ENCODE results near the gene TBCK. TPM values are rescaled to one million over a fixed set of nuclear protein-coding genes. Genes with fewer than 3 reads are reported as not detected.

TBCK gene
- total RNA-seq, 1 experiment from 2014 or later = 22.3 TPM

GRCh38 chr4:106240699-106241098 is 75.3 kb downstream of the TBCK start:
- Histone ChIP-seq H3K9me2 (ENCODE audit: insufficient read depth) (no peaks in the 10 kb centered on the region), H3K27ac (ENCODE audit: low read depth, low read length) (no peak overlapping the region), H3K9me3 (ENCODE audit: control insufficient read depth in 1 of 2, insufficient read depth in 1 of 2, low read depth in 1 of 2, low read length in 2 of 2) (no peaks in the 10 kb centered on the region), H2AFZ (ENCODE audit: low read depth, low read length, poor library complexity, severe bottlenecking) (no peak overlapping the region), H3K27me3 (ENCODE audit: insufficient read depth, low read length) (no peaks in the 10 kb centered on the region), H3K36me3 (ENCODE audit: control insufficient read depth in 1 of 2, insufficient read depth in 2 of 2, low read length in 2 of 2) (no peaks in the 10 kb centered on the region), H3K4me1 (ENCODE audit: control insufficient read depth in 1 of 2, insufficient read depth in 2 of 2, low read length in 2 of 2) (no peaks in the 10 kb centered on the region), H3K79me2 (ENCODE audit: insufficient read depth, low read length) (no peaks in the 10 kb centered on the region), H3K4me3 (replicated peaks in 1 of 2; ENCODE audit: low read depth in 1 of 2, low read length in 2 of 2) (no peak overlapping the region), H3K9ac (ENCODE audit: low read length) (no peak overlapping the region), H3K4me2 (ENCODE audit: low read length) (no peak overlapping the region), H4K20me1 (ENCODE audit: insufficient read depth) (no peaks in the 10 kb centered on the region)
- intact Hi-C loops (cut with micrococcal nuclease) = no loop called here
- ChIA-PET RAD21 (ENCODE audit: low non-redundant PET in 1 of 2, low total read pairs in 2 of 2, uncharacterized antibody in 2 of 2, unreplicated experiment in 2 of 2) (no interaction called here), CTCF (interaction anchor here (1.2 kb wide), 1 partner anchor 25 kb away, joined by 4 read pairs; no protein-coding TSS in a partner anchor), POLR2A (no interaction called here)
- no peak for TF ChIP-seq ZFX (IDR thresholded peaks at IDR 0.05)
- TF ChIP-seq CTCF (IDR thresholded peaks at IDR 0.05 in 2 of 3, conservative IDR thresholded peaks at IDR 0.05 in 1 of 3; ENCODE audit: borderline replicate concordance in 1 of 3, insufficient read depth in 1 of 3, low read depth in 2 of 3, low read length in 2 of 3) = no peak
- no peak for TF ChIP-seq EZH2phosphoT487 (IDR thresholded peaks at IDR 0.05; ENCODE audit: borderline replicate concordance)
- no peak for TF ChIP-seq POLR2A (IDR thresholded peaks at IDR 0.05; ENCODE audit: borderline replicate concordance, extremely low read depth, insufficient read depth, insufficient read length)
- TF ChIP-seq SRF (IDR thresholded peaks at IDR 0.05; ENCODE audit: low read depth) = no peak
- no peak for DNase-seq (ENCODE audit: low read depth, low spot score)
- ATAC-seq = no peak
- no TSS peak for BruUV-seq (replicated peaks)

GRCh38 chr4:106238820-106239420 is 77.1 kb downstream of the TBCK start:
- Histone ChIP-seq H4K20me1 (ENCODE audit: insufficient read depth) (no peaks in the 10 kb centered on the region), H3K9me2 (ENCODE audit: insufficient read depth) (no peaks in the 10 kb centered on the region), H3K9ac (ENCODE audit: low read length) (no peak overlapping the region), H3K4me2 (ENCODE audit: low read length) (no peak overlapping the region), H2AFZ (ENCODE audit: low read depth, low read length, poor library complexity, severe bottlenecking) (no peak overlapping the region), H3K9me3 (ENCODE audit: control insufficient read depth in 1 of 2, insufficient read depth in 1 of 2, low read depth in 1 of 2, low read length in 2 of 2) (no peaks in the 10 kb centered on the region), H3K27me3 (ENCODE audit: insufficient read depth, low read length) (no peaks in the 10 kb centered on the region), H3K36me3 (ENCODE audit: control insufficient read depth in 1 of 2, insufficient read depth in 2 of 2, low read length in 2 of 2) (0 out of 4 replicates have a peak, but pooled peaks cover 0 to 3% of the 10 kb centered on the region in 2 experiments), H3K79me2 (ENCODE audit: insufficient read depth, low read length) (no peaks in the 10 kb centered on the region), H3K4me3 (replicated peaks in 1 of 2; ENCODE audit: low read depth in 1 of 2, low read length in 2 of 2) (no peak overlapping the region), H3K27ac (ENCODE audit: low read depth, low read length) (no peak overlapping the region), H3K4me1 (ENCODE audit: control insufficient read depth in 1 of 2, insufficient read depth in 2 of 2, low read length in 2 of 2) (no peaks in the 10 kb centered on the region)
- DNase-seq (ENCODE audit: low read depth, low spot score) (peak; percentile 27), ATAC-seq (peak; percentile 92)
- ChIA-PET RAD21 (ENCODE audit: low non-redundant PET in 1 of 2, low total read pairs in 2 of 2, uncharacterized antibody in 2 of 2, unreplicated experiment in 2 of 2) (no interaction called here), CTCF (interaction anchor here (1.0 to 1.3 kb wide), 2 partner anchors 12 to 32 kb away, joined by 3 read pairs; no protein-coding TSS in a partner anchor), POLR2A (no interaction called here)
- intact Hi-C loops (cut with micrococcal nuclease) = no loop called here
- BruUV-seq (replicated peaks) = no TSS peak
- TF ChIP-seq ZFX (IDR thresholded peaks at IDR 0.05) (no peak), RAD21 (IDR thresholded peaks at IDR 0.05; ENCODE audit: low read depth) (peak; percentile 49; the same call in 1 of the 2 replicates), YY1 (IDR thresholded peaks at IDR 0.05; ENCODE audit: extremely low read depth, insufficient replicate concordance, low read depth, low read length) (no peak), ZBTB33 (IDR thresholded peaks at IDR 0.05; ENCODE audit: extremely low read depth, insufficient replicate concordance, low read length) (no peak), CEBPB (IDR thresholded peaks at IDR 0.05; ENCODE audit: low read depth) (no peak), ELF1 (IDR thresholded peaks at IDR 0.05; ENCODE audit: borderline replicate concordance, low read depth) (no peak), REST (IDR thresholded peaks at IDR 0.05; ENCODE audit: low read depth) (no peak), JUND (IDR thresholded peaks at IDR 0.05) (no peak)
